Measurements from ENCODE around the gene FGF22. TPM values are rescaled to one million over a fixed set of nuclear protein-coding genes. Genes with fewer than 3 reads are reported as not detected.
A peak's percentile ranks its signal among the peaks of the same experiment; 100 is the strongest.

FGF22 gene
- total and polyA plus RNA-seq, 10 of the 15 experiments (the other 5 are each of a cell fraction or from before 2014, with no cell fraction given): 0.05 TPM; not detected in 9

DNA sequence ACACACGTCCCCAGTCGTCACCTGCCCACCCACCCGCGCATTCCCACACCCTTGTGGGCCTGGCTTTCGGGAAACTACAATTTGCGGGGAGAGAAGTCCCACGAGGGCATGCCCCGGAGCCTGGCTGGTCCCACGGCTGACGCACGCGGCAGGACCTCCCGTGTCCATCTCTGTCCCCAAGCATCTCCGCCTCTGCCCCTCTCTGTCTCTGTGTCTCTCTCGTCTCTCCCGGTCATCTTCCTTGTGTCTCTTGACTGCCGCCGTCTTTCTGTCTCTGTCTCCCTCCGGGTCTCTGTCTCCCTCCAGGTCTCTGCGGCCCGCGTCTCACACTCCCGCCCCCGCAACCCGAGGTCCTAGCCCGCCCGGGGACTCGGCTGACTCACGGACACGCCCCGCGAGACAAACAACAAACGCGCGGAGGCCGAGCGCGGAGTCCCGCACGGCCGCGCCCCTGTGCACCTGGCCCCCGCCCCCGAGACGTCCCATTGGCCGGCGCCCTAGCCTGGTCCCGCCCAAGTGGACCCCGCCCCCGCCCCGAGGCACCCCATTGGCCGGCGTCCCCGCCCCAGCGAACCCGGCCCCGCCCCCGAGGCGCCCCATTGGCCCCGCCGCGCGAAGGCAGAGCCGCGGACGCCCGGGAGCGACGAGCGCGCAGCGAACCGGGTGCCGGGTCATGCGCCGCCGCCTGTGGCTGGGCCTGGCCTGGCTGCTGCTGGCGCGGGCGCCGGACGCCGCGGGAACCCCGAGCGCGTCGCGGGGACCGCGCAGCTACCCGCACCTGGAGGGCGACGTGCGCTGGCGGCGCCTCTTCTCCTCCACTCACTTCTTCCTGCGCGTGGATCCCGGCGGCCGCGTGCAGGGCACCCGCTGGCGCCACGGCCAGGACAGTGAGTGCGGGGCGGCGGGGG, at the start of gene FGF22 (continued):
- TF ChIP-seq, protein P1, sequence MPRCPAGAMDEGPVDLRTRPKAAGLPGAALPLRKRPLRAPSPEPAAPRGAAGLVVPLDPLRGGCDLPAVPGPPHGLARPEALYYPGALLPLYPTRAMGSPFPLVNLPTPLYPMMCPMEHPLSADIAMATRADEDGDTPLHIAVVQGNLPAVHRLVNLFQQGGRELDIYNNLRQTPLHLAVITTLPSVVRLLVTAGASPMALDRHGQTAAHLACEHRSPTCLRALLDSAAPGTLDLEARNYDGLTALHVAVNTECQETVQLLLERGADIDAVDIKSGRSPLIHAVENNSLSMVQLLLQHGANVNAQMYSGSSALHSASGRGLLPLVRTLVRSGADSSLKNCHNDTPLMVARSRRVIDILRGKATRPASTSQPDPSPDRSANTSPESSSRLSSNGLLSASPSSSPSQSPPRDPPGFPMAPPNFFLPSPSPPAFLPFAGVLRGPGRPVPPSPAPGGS (IDR thresholded peaks at IDR 0.05; ENCODE audit: borderline replicate concordance, insufficient read depth, low read depth, low read length, poor library complexity, severe bottlenecking): no peak
- TF ChIP-seq POLR2AphosphoS5 (IDR thresholded peaks at IDR 0.05; ENCODE audit: low read length): no peak
- TF ChIP-seq FOXM1 (IDR thresholded peaks at IDR 0.05; ENCODE audit: low read depth, low read length): no peak
- peak; percentile 82 for TF ChIP-seq NFYB (IDR thresholded peaks at IDR 0.05; ENCODE audit: insufficient read depth, low read depth, low read length)
- TF ChIP-seq, protein P2, sequence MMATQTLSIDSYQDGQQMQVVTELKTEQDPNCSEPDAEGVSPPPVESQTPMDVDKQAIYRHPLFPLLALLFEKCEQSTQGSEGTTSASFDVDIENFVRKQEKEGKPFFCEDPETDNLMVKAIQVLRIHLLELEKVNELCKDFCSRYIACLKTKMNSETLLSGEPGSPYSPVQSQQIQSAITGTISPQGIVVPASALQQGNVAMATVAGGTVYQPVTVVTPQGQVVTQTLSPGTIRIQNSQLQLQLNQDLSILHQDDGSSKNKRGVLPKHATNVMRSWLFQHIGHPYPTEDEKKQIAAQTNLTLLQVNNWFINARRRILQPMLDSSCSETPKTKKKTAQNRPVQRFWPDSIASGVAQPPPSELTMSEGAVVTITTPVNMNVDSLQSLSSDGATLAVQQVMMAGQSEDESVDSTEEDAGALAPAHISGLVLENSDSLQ (IDR thresholded peaks at IDR 0.05): no peak
- no peak for TF ChIP-seq PBX3 (IDR thresholded peaks at IDR 0.05; ENCODE audit: insufficient replicate concordance, low read depth, low read length)
- no peak for TF ChIP-seq IRF3 (IDR thresholded peaks at IDR 0.05)
- TF ChIP-seq POLR2AphosphoS2 (IDR thresholded peaks at IDR 0.05; ENCODE audit: low read depth, low read length): no peak
- no peak for TF ChIP-seq IRF5 (IDR thresholded peaks at IDR 0.05; ENCODE audit: borderline replicate concordance)
- TF ChIP-seq PML (IDR thresholded peaks at IDR 0.05; ENCODE audit: low read length): no peak
- TF ChIP-seq CBX3 (IDR thresholded peaks at IDR 0.05; ENCODE audit: borderline replicate concordance, low read depth): no peak
- no peak for TF ChIP-seq ZNF24 (IDR thresholded peaks at IDR 0.05)
- TF ChIP-seq ZNF687 (IDR thresholded peaks at IDR 0.05): no peak
- no peak for TF ChIP-seq GABPA (IDR thresholded peaks at IDR 0.05; ENCODE audit: low read depth)
- no peak for TF ChIP-seq RB1 (IDR thresholded peaks at IDR 0.05; ENCODE audit: borderline replicate concordance)

Measured in GM12878 (cell line).